ENCODE results near the gene CFB. TPM values are rescaled to one million over a fixed set of nuclear protein-coding genes. Genes with fewer than 3 reads are reported as not detected.

The CFB gene
- total and polyA plus RNA-seq, 2 of the 13 experiments (the other 11 are each of a cell fraction or from before 2014, with no cell fraction given): 171 to 513 TPM

- TF ChIP-seq ZNF672 (CRISPR knock-in tag; IDR thresholded peaks at IDR 0.05) (peak; percentile 80), ZNF235 (CRISPR knock-in tag; IDR thresholded peaks at IDR 0.05; ENCODE audit: borderline replicate concordance) (peak; percentile 27; the same call in 1 of the 2 replicates), RELA (CRISPR knock-in tag; IDR thresholded peaks at IDR 0.05) (0 out of 2 replicates have a peak, but pooled peaks have one; percentile 17), GATA4 (IDR thresholded peaks at IDR 0.05; ENCODE audit: borderline replicate concordance, low read depth) (0 out of 2 replicates have a peak, but pooled peaks have one; percentile 52), DNMT1 (CRISPR knock-in tag; IDR thresholded peaks at IDR 0.05) (peak; percentile 91), ARNT2 (CRISPR knock-in tag; IDR thresholded peaks at IDR 0.05; ENCODE audit: low read depth) (peak; percentile 40; the same call in 1 of the 2 replicates), RNF2 (conservative IDR thresholded peaks at IDR 0.05; ENCODE audit: low read depth) (peak; percentile 67), JUN (CRISPR knock-in tag; IDR thresholded peaks at IDR 0.05) (0 out of 2 replicates have a peak, but pooled peaks have one; percentile 16), ATF3 (CRISPR knock-in tag; IDR thresholded peaks at IDR 0.05) (0 out of 2 replicates have a peak, but pooled peaks have one; percentile 20), ZNF614 (CRISPR knock-in tag; IDR thresholded peaks at IDR 0.05; ENCODE audit: borderline replicate concordance) (no peak), CENPT (CRISPR knock-in tag; IDR thresholded peaks at IDR 0.05; ENCODE audit: low read depth) (peak; percentile 76; the same call in 1 of the 2 replicates), MAX (IDR thresholded peaks at IDR 0.05) (peak; percentile 83; the same call in 1 of the 2 replicates), STAT6 (CRISPR knock-in tag; IDR thresholded peaks at IDR 0.05; ENCODE audit: borderline replicate concordance) (no peak)
- TF ChIP-seq, protein P1, sequence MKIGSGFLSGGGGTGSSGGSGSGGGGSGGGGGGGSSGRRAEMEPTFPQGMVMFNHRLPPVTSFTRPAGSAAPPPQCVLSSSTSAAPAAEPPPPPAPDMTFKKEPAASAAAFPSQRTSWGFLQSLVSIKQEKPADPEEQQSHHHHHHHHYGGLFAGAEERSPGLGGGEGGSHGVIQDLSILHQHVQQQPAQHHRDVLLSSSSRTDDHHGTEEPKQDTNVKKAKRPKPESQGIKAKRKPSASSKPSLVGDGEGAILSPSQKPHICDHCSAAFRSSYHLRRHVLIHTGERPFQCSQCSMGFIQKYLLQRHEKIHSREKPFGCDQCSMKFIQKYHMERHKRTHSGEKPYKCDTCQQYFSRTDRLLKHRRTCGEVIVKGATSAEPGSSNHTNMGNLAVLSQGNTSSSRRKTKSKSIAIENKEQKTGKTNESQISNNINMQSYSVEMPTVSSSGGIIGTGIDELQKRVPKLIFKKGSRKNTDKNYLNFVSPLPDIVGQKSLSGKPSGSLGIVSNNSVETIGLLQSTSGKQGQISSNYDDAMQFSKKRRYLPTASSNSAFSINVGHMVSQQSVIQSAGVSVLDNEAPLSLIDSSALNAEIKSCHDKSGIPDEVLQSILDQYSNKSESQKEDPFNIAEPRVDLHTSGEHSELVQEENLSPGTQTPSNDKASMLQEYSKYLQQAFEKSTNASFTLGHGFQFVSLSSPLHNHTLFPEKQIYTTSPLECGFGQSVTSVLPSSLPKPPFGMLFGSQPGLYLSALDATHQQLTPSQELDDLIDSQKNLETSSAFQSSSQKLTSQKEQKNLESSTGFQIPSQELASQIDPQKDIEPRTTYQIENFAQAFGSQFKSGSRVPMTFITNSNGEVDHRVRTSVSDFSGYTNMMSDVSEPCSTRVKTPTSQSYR (CRISPR knock-in tag; IDR thresholded peaks at IDR 0.05; ENCODE audit: borderline replicate concordance): peak; percentile 72; the same call in 1 of the 2 replicates
- TF ChIP-seq, protein P2, sequence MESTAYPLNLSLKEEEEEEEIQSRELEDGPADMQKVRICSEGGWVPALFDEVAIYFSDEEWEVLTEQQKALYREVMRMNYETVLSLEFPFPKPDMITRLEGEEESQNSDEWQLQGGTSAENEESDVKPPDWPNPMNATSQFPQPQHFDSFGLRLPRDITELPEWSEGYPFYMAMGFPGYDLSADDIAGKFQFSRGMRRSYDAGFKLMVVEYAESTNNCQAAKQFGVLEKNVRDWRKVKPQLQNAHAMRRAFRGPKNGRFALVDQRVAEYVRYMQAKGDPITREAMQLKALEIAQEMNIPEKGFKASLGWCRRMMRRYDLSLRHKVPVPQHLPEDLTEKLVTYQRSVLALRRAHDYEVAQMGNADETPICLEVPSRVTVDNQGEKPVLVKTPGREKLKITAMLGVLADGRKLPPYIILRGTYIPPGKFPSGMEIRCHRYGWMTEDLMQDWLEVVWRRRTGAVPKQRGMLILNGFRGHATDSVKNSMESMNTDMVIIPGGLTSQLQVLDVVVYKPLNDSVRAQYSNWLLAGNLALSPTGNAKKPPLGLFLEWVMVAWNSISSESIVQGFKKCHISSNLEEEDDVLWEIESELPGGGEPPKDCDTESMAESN (CRISPR knock-in tag; conservative IDR thresholded peaks at IDR 0.05): 0 out of 2 replicates have a peak, but pooled peaks have one; percentile 26
- TF ChIP-seq, protein P3, sequence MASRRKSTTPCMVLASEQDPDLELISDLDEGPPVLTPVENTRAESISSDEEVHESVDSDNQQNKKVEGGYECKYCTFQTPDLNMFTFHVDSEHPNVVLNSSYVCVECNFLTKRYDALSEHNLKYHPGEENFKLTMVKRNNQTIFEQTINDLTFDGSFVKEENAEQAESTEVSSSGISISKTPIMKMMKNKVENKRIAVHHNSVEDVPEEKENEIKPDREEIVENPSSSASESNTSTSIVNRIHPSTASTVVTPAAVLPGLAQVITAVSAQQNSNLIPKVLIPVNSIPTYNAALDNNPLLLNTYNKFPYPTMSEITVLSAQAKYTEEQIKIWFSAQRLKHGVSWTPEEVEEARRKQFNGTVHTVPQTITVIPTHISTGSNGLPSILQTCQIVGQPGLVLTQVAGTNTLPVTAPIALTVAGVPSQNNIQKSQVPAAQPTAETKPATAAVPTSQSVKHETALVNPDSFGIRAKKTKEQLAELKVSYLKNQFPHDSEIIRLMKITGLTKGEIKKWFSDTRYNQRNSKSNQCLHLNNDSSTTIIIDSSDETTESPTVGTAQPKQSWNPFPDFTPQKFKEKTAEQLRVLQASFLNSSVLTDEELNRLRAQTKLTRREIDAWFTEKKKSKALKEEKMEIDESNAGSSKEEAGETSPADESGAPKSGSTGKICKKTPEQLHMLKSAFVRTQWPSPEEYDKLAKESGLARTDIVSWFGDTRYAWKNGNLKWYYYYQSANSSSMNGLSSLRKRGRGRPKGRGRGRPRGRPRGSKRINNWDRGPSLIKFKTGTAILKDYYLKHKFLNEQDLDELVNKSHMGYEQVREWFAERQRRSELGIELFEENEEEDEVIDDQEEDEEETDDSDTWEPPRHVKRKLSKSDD (CRISPR knock-in tag; IDR thresholded peaks at IDR 0.05; ENCODE audit: low read depth): 0 out of 2 replicates have a peak, but pooled peaks have one; percentile 51
Measured at GRCh38 chr6:31901953-31902643, 43.8 kb upstream of the CFB start, which contains the start of gene ZBTB12 (continued).
